Body of pancreas (tissue), 4 donors: ENCODE results near the gene CCN6. TPM values are rescaled to one million over a fixed set of nuclear protein-coding genes. Genes with fewer than 3 reads are reported as not detected.

Experiments used
- ATAC-seq: fragments of 150-250 bp; one replicate; pipeline ENCODE4 v1.9.1; 2016
- DNase-seq, 4 donors: peaks; one replicate each; pipeline ENCODE4 v3.0.0-alpha.2; 2019
- H3K27ac ChIP-seq, 4 donors: fragments of 200-600 bp; sonication (generic); 1 replicate in 3 of 4; 2 replicates in 1 of 4; pipeline versions ENCODE4 v1.5.1 to v1.6.1; 2016 to 2019; ENCODE audit warnings: mild to moderate bottlenecking in 1 of 4, mixed read lengths in 1 of 4, moderate library complexity in 1 of 4
- H3K27me3 ChIP-seq, 2 donors: fragments of 200-600 bp; sonication (generic); one replicate each; pipeline ENCODE4 v1.6.0; 2016; ENCODE audit warnings: mild to moderate bottlenecking in 1 of 2
- H3K36me3 ChIP-seq, 2 donors: fragments of 200-600 bp; sonication (generic); replicated peaks in 1 of 2; 2 replicates each; pipeline ENCODE4 v1.5.1; 2016; ENCODE audit warnings: low read depth in 2 of 2; ENCODE audit not compliant: insufficient read depth in 1 of 2
- H3K4me1 ChIP-seq: fragments of 200-600 bp; sonication (generic); one replicate; pipeline ENCODE4 v1.6.0; 2016
- H3K4me3 ChIP-seq, 2 donors: fragments of 200-600 bp; sonication (generic); 1 replicate in 1 of 2; 2 replicates in 1 of 2; pipeline ENCODE4 v1.5.1; 2016 to 2019
- H3K9me3 ChIP-seq, 3 donors: fragments of 200-600 bp; sonication (generic); 1 replicate in 2 of 3; 2 replicates in 1 of 3; pipeline ENCODE4 v1.5.1; 2016
- POLR2A ChIP-seq, 3 donors: fragments of 450-650 bp; IDR thresholded peaks; one replicate each; pipeline ENCODE4 v1.6.1; 2016; ENCODE audit warnings: antibody characterized with exemption in 3 of 3, mild to moderate bottlenecking in 2 of 3
- WGBS, 2 donors: methylation state at CpG; one replicate each; pipeline ENCODE4 v1.1.5; 2017; 5-methylcytosine and 5-hydroxymethylcytosine counted together
- intact Hi-C: fragments of 100-400 bp; cut with DNase I; formaldehyde crosslinking; loops from one replicate; pipeline ENCODE4 v1.15.1; 2023
- total RNA-seq, 2 donors: library from RNA; depleted of rRNA; stranded (reverse); fragments of >200 nt; gene quantifications; one replicate each; pipeline ENCODE4 v1.1.0, GENCODE V29; 2016
- TF ChIP-seq, protein P1 (sequence below), 7 experiments: fragments of 450-650 bp in 4 of 7; fragments of 200-600 bp in 3 of 7; sonication (generic) in 3 of 7; IDR thresholded peaks; one replicate each; pipeline ENCODE4 v1.5.1; 2016 to 2019; ENCODE audit warnings: antibody characterized with exemption in 7 of 7

CCN6 gene
- total RNA-seq, 2 donors from 2014 or later: not detected

GRCh38 chr6:112040956-112041355 lies 12.9 kb upstream of the CCN6 start:
- Histone ChIP-seq H3K9me3 (no peaks in the 10 kb centered on the region), H3K27me3 (no peaks in the 10 kb centered on the region), H3K4me3 (no peak overlapping the region), H3K36me3 (no peaks in the 10 kb centered on the region), H3K27ac (no peak overlapping the region), H3K4me1 (peaks cover 14% of the 10 kb centered on the region)
- no peak for TF ChIP-seq POLR2A (IDR thresholded peaks at IDR 0.05)
- TF ChIP-seq, protein P1, sequence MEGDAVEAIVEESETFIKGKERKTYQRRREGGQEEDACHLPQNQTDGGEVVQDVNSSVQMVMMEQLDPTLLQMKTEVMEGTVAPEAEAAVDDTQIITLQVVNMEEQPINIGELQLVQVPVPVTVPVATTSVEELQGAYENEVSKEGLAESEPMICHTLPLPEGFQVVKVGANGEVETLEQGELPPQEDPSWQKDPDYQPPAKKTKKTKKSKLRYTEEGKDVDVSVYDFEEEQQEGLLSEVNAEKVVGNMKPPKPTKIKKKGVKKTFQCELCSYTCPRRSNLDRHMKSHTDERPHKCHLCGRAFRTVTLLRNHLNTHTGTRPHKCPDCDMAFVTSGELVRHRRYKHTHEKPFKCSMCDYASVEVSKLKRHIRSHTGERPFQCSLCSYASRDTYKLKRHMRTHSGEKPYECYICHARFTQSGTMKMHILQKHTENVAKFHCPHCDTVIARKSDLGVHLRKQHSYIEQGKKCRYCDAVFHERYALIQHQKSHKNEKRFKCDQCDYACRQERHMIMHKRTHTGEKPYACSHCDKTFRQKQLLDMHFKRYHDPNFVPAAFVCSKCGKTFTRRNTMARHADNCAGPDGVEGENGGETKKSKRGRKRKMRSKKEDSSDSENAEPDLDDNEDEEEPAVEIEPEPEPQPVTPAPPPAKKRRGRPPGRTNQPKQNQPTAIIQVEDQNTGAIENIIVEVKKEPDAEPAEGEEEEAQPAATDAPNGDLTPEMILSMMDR (IDR thresholded peaks at IDR 0.05): no peak
- WGBS, 2 donors: 53 to 71% methylated on average over 1 of the region's 1 CpG
- DNase-seq (no peak), ATAC-seq (no peak)
- intact Hi-C loops: no loop called here

- Histone ChIP-seq H3K9me3 (no peaks in the 10 kb centered on the region), H3K27me3 (no peaks in the 10 kb centered on the region), H3K4me1 (peaks cover 14% of the 10 kb centered on the region), H3K36me3 (no peaks in the 10 kb centered on the region), H3K27ac (no peak overlapping the region), H3K4me3 (no peak overlapping the region)
- DNase-seq (no peak), ATAC-seq (no peak)
- TF ChIP-seq, protein P1 (IDR thresholded peaks at IDR 0.05): no peak
- intact Hi-C loops: no loop called here
- WGBS, 2 donors: 42 to 66% methylated on average over 2 to 3 of the region's 3 CpGs
Measured at GRCh38 chr6:112041535-112041934, 12.4 kb upstream of the CCN6 start.

GRCh38 chr6:112043032-112044007 lies 10.6 kb upstream of the CCN6 start:
- ATAC-seq (peak; percentile 90), DNase-seq (peak; percentile 83 to 88 (median 85))
- Histone ChIP-seq H3K9me3 (no peaks in the 10 kb centered on the region), H3K4me1 (peaks cover 14% of the 10 kb centered on the region), H3K27ac (peak overlapping the region; percentile 21 to 81 (median 74)), H3K27me3 (no peaks in the 10 kb centered on the region), H3K4me3 (peak overlapping the region; percentile 10 to 63), H3K36me3 (no peaks in the 10 kb centered on the region)
- intact Hi-C loops: no loop called here
- TF ChIP-seq POLR2A (IDR thresholded peaks at IDR 0.05): peak in 2 of 3 donors; percentile 46 to 49
- TF ChIP-seq, protein P1 (IDR thresholded peaks at IDR 0.05): peak; percentile 80 to 98 (median 87)
- WGBS, 2 donors: 0% methylated on average over 36 of the region's 36 CpGs

DNA sequence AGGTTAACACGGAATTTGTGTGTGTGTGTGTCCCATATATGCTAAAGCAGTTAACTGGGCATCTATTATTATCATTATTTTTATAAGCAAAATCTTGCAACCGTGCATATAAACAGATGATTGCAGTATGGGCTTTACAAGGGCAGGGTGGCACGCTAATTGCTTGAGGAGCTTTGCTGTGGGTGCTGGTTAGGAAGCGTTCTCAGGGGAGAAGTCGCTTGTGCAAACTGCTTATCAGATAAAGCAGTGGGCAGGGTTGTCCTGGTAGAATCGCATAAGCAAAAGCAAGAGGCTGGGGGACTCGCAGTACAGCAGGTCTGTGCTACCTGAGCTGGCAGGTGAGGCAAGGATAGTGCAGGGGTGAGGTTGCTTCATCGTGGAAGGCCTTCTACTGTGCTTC lies 9.7 kb upstream of the CCN6 start:
- no peaks in the 10 kb centered on the region for H3K36me3 ChIP-seq
- H3K4me1 ChIP-seq: peaks cover 14% of the 10 kb centered on the region
- H3K4me3 ChIP-seq: no peak overlapping the region
- no peak for TF ChIP-seq POLR2A (IDR thresholded peaks at IDR 0.05)
- TF ChIP-seq, protein P1 (IDR thresholded peaks at IDR 0.05): no peak
- H3K9me3 ChIP-seq: no peaks in the 10 kb centered on the region
- ATAC-seq (no peak), DNase-seq (no peak)
- intact Hi-C loops: no loop called here
- no peaks in the 10 kb centered on the region for H3K27me3 ChIP-seq
- peak overlapping the region in 3 of 4 donors; percentile 23 to 81 (median 24) for H3K27ac ChIP-seq
- WGBS, 2 donors: 48 to 54% methylated on average over 8 of the region's 8 CpGs
